ENCODE data around the gene EVL. TPM values are rescaled to one million over a fixed set of nuclear protein-coding genes. Genes with fewer than 3 reads are reported as not detected.

EVL gene
- total RNA-seq, 1 donor from 2014 or later, result 21.9 TPM

DNA sequence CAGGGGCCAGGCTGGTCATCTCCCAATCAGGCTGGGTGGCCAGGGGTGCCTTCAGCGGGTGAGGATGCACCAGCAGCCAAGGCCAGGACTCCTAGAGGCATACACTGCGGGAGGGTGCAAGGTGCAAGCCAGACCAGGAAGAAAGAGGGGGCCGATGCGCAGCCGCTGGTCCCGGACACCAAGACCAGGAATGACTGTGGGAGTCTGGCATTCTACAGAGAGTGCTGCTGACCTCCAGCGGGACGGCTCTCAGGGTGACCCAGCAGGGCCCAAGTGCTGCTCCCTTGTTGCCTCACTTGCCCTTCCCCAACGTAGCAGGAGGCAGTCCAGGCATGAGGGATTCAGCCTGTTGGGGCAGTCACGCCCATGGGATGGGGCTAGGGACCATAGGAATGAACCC lies 58.4 kb downstream of the EVL start:
- peaks cover 11 to 17% (median 13%) of the 10 kb centered on the region in 3 donors for H3K36me3 ChIP-seq (ENCODE audit: control insufficient read depth in 3 of 3, insufficient read depth in 3 of 3, low read length in 3 of 3)
- no peaks in the 10 kb centered on the region for H3K9me3 ChIP-seq (ENCODE audit: control insufficient read depth in 3 of 3, low read length in 3 of 3)
- no peak overlapping the region for H3K4me3 ChIP-seq (ENCODE audit: low read length in 3 of 3)
- H3K27ac ChIP-seq (ENCODE audit: low read depth, low read length), result no peak overlapping the region
- no peaks in the 10 kb centered on the region for H3K27me3 ChIP-seq (ENCODE audit: control insufficient read depth in 3 of 3, insufficient read depth in 3 of 3, low read length in 3 of 3)
- H3K9ac ChIP-seq (ENCODE audit: low read depth in 1 of 3, low read length in 3 of 3), result no peak overlapping the region
- peaks cover 5 to 7% (median 6%) of the 10 kb centered on the region in 3 donors for H3K4me1 ChIP-seq (ENCODE audit: control insufficient read depth in 3 of 3, insufficient read depth in 3 of 3, low read length in 3 of 3)

DNA sequence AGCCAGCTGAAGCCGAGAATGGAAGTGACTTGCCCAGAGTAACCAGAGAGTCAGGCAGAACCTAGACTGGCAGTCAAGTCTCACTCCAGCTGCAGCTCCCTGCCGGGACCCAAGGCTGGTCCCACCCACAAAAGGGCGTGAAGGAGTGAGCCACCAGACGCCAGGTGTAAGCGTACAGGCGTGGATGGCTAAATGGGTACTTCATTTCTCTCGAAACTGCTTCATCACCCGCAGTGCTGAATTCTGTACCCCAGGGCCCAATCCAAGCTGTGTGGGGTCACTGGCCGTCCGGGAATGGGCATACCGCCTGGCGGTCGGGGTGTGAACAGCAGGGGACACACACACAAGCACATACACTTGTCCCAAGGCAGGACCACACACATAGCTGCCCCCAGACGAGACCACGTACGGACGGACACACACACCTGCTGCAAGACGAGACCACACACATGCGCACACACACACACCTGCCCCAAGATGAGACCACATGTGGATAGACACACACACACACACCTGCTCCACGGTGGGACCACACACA lies 59.4 kb downstream of the EVL start:
- Histone ChIP-seq H3K27me3 (ENCODE audit: control insufficient read depth in 3 of 3, insufficient read depth in 3 of 3, low read length in 3 of 3) (no peaks in the 10 kb centered on the region), H3K27ac (ENCODE audit: low read depth, low read length) (no peak overlapping the region), H3K9ac (ENCODE audit: low read depth in 1 of 3, low read length in 3 of 3) (no peak overlapping the region), H3K9me3 (ENCODE audit: control insufficient read depth in 3 of 3, low read length in 3 of 3) (no peaks in the 10 kb centered on the region), H3K36me3 (ENCODE audit: control insufficient read depth in 3 of 3, insufficient read depth in 3 of 3, low read length in 3 of 3) (peaks cover 11 to 17% (median 13%) of the 10 kb centered on the region in 3 donors), H3K4me3 (ENCODE audit: low read length in 3 of 3) (no peak overlapping the region), H3K4me1 (ENCODE audit: control insufficient read depth in 3 of 3, insufficient read depth in 3 of 3, low read length in 3 of 3) (peaks cover 13 to 15% (median 14%) of the 10 kb centered on the region in 3 donors)

DNA sequence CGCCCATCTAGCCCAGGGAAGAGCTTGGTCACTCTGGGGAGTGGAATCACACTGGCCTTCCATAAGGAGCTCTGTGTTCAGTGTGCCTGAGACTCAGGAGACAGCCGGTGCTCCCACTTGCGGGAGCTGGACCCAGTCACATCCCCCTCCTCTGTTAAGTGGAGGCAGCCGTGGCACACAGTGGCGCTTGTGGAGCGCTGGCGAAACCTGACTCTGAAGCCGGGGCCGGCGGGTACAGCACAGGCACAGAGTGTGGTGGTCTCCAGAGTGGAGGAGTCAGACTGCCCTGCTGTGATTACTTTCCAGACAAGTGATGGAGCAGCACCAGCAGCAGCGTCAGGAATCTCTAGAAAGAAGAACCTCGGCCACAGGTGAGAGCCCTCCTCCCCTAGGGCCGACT lies 61.2 kb downstream of the EVL start:
- Histone ChIP-seq H3K9me3 (ENCODE audit: control insufficient read depth in 3 of 3, low read length in 3 of 3) (no peaks in the 10 kb centered on the region), H3K9ac (ENCODE audit: low read depth in 1 of 3, low read length in 3 of 3) (no peak overlapping the region), H3K4me3 (ENCODE audit: low read length in 3 of 3) (no peak overlapping the region), H3K4me1 (ENCODE audit: control insufficient read depth in 3 of 3, insufficient read depth in 3 of 3, low read length in 3 of 3) (peaks cover 15 to 19% (median 15%) of the 10 kb centered on the region in 3 donors), H3K36me3 (ENCODE audit: control insufficient read depth in 3 of 3, insufficient read depth in 3 of 3, low read length in 3 of 3) (peaks cover 14 to 18% (median 17%) of the 10 kb centered on the region in 3 donors), H3K27ac (ENCODE audit: low read depth, low read length) (no peak overlapping the region), H3K27me3 (ENCODE audit: control insufficient read depth in 3 of 3, insufficient read depth in 3 of 3, low read length in 3 of 3) (no peaks in the 10 kb centered on the region)

DNA sequence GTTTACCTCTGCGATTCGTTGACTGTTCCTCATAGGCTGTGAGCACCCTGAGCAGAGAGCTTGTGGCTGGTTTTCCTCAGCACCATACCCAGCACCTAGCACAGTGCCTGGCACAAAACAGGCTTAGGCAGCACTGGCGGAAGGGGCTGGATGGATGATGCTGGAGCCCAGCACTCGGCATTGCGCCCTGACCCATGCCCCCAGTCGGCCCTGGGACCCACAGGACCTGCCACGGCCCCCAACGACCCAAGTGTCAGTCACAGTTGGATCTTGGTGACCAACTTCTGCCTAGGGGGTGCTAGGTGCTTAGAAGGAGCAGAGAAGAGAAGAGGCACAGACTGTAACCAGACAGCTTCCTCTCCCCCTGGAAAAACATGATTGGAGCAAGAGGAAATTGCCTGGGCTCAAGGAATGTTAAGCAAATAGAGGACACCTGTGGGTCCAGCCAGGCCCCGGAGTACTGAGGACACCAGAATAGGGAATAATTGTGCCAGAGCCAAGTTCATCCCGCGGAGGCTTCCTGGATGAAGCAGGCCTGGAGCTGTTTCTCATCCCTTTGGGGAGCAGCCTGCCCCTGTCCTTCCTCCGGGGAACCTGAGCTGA lies 62.7 kb downstream of the EVL start:
- Histone ChIP-seq H3K27me3 (ENCODE audit: control insufficient read depth in 3 of 3, insufficient read depth in 3 of 3, low read length in 3 of 3) (no peaks in the 10 kb centered on the region), H3K4me1 (ENCODE audit: control insufficient read depth in 3 of 3, insufficient read depth in 3 of 3, low read length in 3 of 3) (peaks cover 15 to 21% (median 20%) of the 10 kb centered on the region in 3 donors), H3K27ac (ENCODE audit: low read depth, low read length) (no peak overlapping the region), H3K4me3 (ENCODE audit: low read length in 3 of 3) (no peak overlapping the region), H3K9me3 (ENCODE audit: control insufficient read depth in 3 of 3, low read length in 3 of 3) (no peaks in the 10 kb centered on the region), H3K9ac (ENCODE audit: low read depth in 1 of 3, low read length in 3 of 3) (no peak overlapping the region), H3K36me3 (ENCODE audit: control insufficient read depth in 3 of 3, insufficient read depth in 3 of 3, low read length in 3 of 3) (peaks cover 20 to 21% (median 20%) of the 10 kb centered on the region in 3 donors)

- Histone ChIP-seq H3K4me1 (ENCODE audit: control insufficient read depth in 3 of 3, insufficient read depth in 3 of 3, low read length in 3 of 3) (peaks cover 15 to 21% (median 20%) of the 10 kb centered on the region in 3 donors), H3K9me3 (ENCODE audit: control insufficient read depth in 3 of 3, low read length in 3 of 3) (no peaks in the 10 kb centered on the region), H3K4me3 (ENCODE audit: low read length in 3 of 3) (peak overlapping the region in 1 of 3 donors; percentile 2), H3K9ac (ENCODE audit: low read depth in 1 of 3, low read length in 3 of 3) (no peak overlapping the region), H3K27me3 (ENCODE audit: control insufficient read depth in 3 of 3, insufficient read depth in 3 of 3, low read length in 3 of 3) (no peaks in the 10 kb centered on the region), H3K36me3 (ENCODE audit: control insufficient read depth in 3 of 3, insufficient read depth in 3 of 3, low read length in 3 of 3) (peaks cover 17 to 21% (median 18%) of the 10 kb centered on the region in 3 donors), H3K27ac (ENCODE audit: low read depth, low read length) (no peak overlapping the region)
These were observed 63.5 kb downstream of the EVL start for GRCh38 chr14:100128688-100129087.

- peaks cover 15 to 21% (median 20%) of the 10 kb centered on the region in 3 donors for H3K4me1 ChIP-seq (ENCODE audit: control insufficient read depth in 3 of 3, insufficient read depth in 3 of 3, low read length in 3 of 3)
These were observed 64.0 kb downstream of the EVL start for GRCh38 chr14:100129161-100129589.

DNA sequence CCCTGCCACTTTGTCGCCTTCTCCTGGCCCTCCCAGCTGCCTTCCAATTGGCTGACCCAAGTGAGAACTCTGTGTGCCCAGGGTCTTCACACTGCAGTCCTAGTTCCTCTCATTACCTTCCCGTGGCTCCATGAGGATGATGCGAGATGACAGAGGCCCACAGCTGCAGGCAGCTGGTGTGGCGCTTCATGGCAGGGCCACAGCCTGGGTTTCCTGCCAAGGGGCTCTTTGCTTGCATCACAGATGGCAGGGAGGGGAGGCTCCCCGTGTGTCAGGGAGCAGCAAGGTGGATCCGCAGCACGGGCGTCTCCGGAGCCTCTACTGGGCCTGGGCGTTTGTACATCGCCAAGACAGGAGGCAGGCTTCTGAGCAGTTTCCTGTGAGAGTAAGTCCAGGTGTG lies 65.3 kb downstream of the EVL start:
- H3K27ac ChIP-seq (ENCODE audit: low read depth, low read length), result no peak overlapping the region
- H3K27me3 ChIP-seq (ENCODE audit: control insufficient read depth in 3 of 3, insufficient read depth in 3 of 3, low read length in 3 of 3), result no peaks in the 10 kb centered on the region
- peaks cover 15 to 21% (median 20%) of the 10 kb centered on the region in 3 donors for H3K4me1 ChIP-seq (ENCODE audit: control insufficient read depth in 3 of 3, insufficient read depth in 3 of 3, low read length in 3 of 3)
- peaks cover 11 to 18% (median 17%) of the 10 kb centered on the region in 3 donors for H3K36me3 ChIP-seq (ENCODE audit: control insufficient read depth in 3 of 3, insufficient read depth in 3 of 3, low read length in 3 of 3)
- no peak overlapping the region for H3K4me3 ChIP-seq (ENCODE audit: low read length in 3 of 3)
- H3K9me3 ChIP-seq (ENCODE audit: control insufficient read depth in 3 of 3, low read length in 3 of 3), result no peaks in the 10 kb centered on the region
- H3K9ac ChIP-seq (ENCODE audit: low read depth in 1 of 3, low read length in 3 of 3), result no peak overlapping the region

More at GRCh38 chr14:100129161-100129589, 64.0 kb downstream of the EVL start:
- Histone ChIP-seq H3K27me3 (ENCODE audit: control insufficient read depth in 3 of 3, insufficient read depth in 3 of 3, low read length in 3 of 3) (no peaks in the 10 kb centered on the region), H3K36me3 (ENCODE audit: control insufficient read depth in 3 of 3, insufficient read depth in 3 of 3, low read length in 3 of 3) (peaks cover 15 to 18% (median 17%) of the 10 kb centered on the region in 3 donors), H3K4me3 (ENCODE audit: low read length in 3 of 3) (no peak overlapping the region), H3K27ac (ENCODE audit: low read depth, low read length) (no peak overlapping the region), H3K9ac (ENCODE audit: low read depth in 1 of 3, low read length in 3 of 3) (no peak overlapping the region), H3K9me3 (ENCODE audit: control insufficient read depth in 3 of 3, low read length in 3 of 3) (no peaks in the 10 kb centered on the region)

GRCh38 chr14:100131181-100131580 lies 66.0 kb downstream of the EVL start:
- no peaks in the 10 kb centered on the region for H3K9me3 ChIP-seq (ENCODE audit: control insufficient read depth in 3 of 3, low read length in 3 of 3)
- peak overlapping the region in 1 of 3 donors; percentile 20 for H3K9ac ChIP-seq (ENCODE audit: low read depth in 1 of 3, low read length in 3 of 3)
- H3K27me3 ChIP-seq (ENCODE audit: control insufficient read depth in 3 of 3, insufficient read depth in 3 of 3, low read length in 3 of 3), result no peaks in the 10 kb centered on the region
- H3K4me3 ChIP-seq (ENCODE audit: low read length in 3 of 3), result no peak overlapping the region
- H3K36me3 ChIP-seq (ENCODE audit: control insufficient read depth in 3 of 3, insufficient read depth in 3 of 3, low read length in 3 of 3), result peaks cover 11 to 16% (median 16%) of the 10 kb centered on the region in 3 donors
- H3K4me1 ChIP-seq (ENCODE audit: control insufficient read depth in 3 of 3, insufficient read depth in 3 of 3, low read length in 3 of 3), result peaks cover 15 to 21% (median 20%) of the 10 kb centered on the region in 3 donors
- H3K27ac ChIP-seq (ENCODE audit: low read depth, low read length), result no peak overlapping the region

DNA sequence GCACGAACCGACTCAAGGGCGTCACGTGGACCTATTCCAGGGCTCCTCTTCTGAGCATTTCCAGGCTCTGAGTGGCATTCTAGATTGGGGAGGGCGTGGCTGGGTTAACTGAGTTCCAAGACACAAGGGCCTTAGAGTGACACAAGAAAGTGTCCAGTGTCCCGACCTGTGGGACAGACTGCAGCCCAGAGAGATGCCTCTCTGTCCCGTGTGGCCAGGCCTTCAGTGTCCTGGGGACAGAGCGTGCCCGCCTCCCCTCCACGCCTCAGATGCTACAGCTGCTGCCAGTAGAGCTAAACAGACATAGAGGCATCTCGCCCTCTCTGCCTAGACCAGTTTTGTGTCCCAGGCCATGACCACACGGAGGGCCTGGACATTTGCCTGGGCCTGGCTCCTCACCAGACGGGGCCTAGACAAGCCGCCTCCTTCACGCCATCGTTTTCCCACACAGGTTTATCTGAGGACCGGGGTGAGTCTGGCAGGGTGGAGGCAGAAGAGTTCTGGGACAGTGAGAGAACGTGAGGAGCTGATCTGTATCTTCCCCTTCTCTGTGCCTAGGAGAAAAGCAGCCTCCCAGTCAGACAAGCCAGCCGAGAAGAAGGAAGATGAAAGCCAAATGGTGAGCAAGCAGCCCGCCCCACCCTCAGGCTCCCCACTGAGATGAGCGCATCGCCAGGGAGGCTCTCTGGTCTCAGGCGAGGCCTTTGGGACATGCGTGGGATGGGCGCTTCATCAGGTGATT lies 67.1 kb downstream of the EVL start:
- H3K27me3 ChIP-seq (ENCODE audit: control insufficient read depth in 3 of 3, insufficient read depth in 3 of 3, low read length in 3 of 3), result no peaks in the 10 kb centered on the region
- peak overlapping the region in 1 of 3 donors; percentile 30 for H3K9ac ChIP-seq (ENCODE audit: low read depth in 1 of 3, low read length in 3 of 3)
- no peak overlapping the region for H3K27ac ChIP-seq (ENCODE audit: low read depth, low read length)
- peaks cover 15 to 21% (median 20%) of the 10 kb centered on the region in 3 donors for H3K4me1 ChIP-seq (ENCODE audit: control insufficient read depth in 3 of 3, insufficient read depth in 3 of 3, low read length in 3 of 3)
- H3K36me3 ChIP-seq (ENCODE audit: control insufficient read depth in 3 of 3, insufficient read depth in 3 of 3, low read length in 3 of 3), result peaks cover 6 to 16% (median 11%) of the 10 kb centered on the region in 3 donors
- H3K9me3 ChIP-seq (ENCODE audit: control insufficient read depth in 3 of 3, low read length in 3 of 3), result no peaks in the 10 kb centered on the region
- no peak overlapping the region for H3K4me3 ChIP-seq (ENCODE audit: low read length in 3 of 3)

Measured in skeletal muscle tissue (tissue), 4 donors.